Spleen (tissue), 11 donors: ENCODE measurements around the gene SPI1. TPM values are rescaled to one million over a fixed set of nuclear protein-coding genes. Genes with fewer than 3 reads are reported as not detected.

Source experiments
- DNase-seq: peaks from one replicate; pipeline ENCODE4 v3.0.0-alpha.2; 2020
- H3K27ac ChIP-seq, 8 donors: fragments of 200-600 bp; sonication (generic) in 7 of 8; 1 replicate in 4 of 8; 2 replicates in 4 of 8; pipeline versions ENCODE4 v1.5.0 to v1.8.0; 2016 to 2021; ENCODE audit warnings: inconsistent platforms in 4 of 8, mild to moderate bottlenecking in 4 of 8, moderate library complexity in 1 of 8
- H3K27me3 ChIP-seq, 7 donors: fragments of 200-600 bp; sonication (generic) in 6 of 7; replicated peaks in 1 of 7; 1 replicate in 4 of 7; 2 replicates in 3 of 7; pipeline versions ENCODE4 v1.5.0 to v1.8.0; 2016 to 2021; ENCODE audit warnings: inconsistent platforms in 3 of 7, mild to moderate bottlenecking in 1 of 7
- H3K36me3 ChIP-seq, 6 donors: fragments of 200-600 bp; sonication (generic) in 5 of 6; 1 replicate in 4 of 6; 2 replicates in 2 of 6; pipeline versions ENCODE4 v1.5.0 to v1.8.0; 2016 to 2021; ENCODE audit warnings: inconsistent platforms in 2 of 6
- H3K4me1 ChIP-seq, 6 donors: fragments of 200-600 bp; sonication (generic) in 5 of 6; 1 replicate in 3 of 6; 2 replicates in 3 of 6; pipeline versions ENCODE4 v1.5.0 to v1.8.0; 2016 to 2021; ENCODE audit warnings: inconsistent platforms in 3 of 6
- H3K4me3 ChIP-seq, 8 donors: fragments of 200-600 bp; sonication (generic) in 7 of 8; 1 replicate in 4 of 8; 2 replicates in 4 of 8; pipeline versions ENCODE4 v1.5.0 to v1.8.0; 2016 to 2021; ENCODE audit warnings: inconsistent platforms in 4 of 8, mild to moderate bottlenecking in 4 of 8, moderate library complexity in 2 of 8
- H3K9me3 ChIP-seq, 8 donors: fragments of 200-600 bp; sonication (generic) in 7 of 8; 1 replicate in 4 of 8; 2 replicates in 4 of 8; pipeline versions ENCODE4 v1.5.0 to v1.8.0; 2016 to 2021; ENCODE audit warnings: inconsistent platforms in 4 of 8
- POLR2A ChIP-seq, 3 donors: fragments of 450-650 bp; IDR thresholded peaks; one replicate each; pipeline ENCODE4 v1.5.1; 2017; ENCODE audit warnings: antibody characterized with exemption in 3 of 3, mild to moderate bottlenecking in 1 of 3
- POLR2AphosphoS5 ChIP-seq, 3 donors: sonication (generic); formaldehyde crosslinking; IDR thresholded peaks; one replicate each; pipeline ENCODE4 v1.5.1; 2017; ENCODE audit warnings: antibody characterized with exemption in 3 of 3
- WGBS, 5 donors: extraction: QIAGEN DNeasy Blood & Tissue Kit in 3 of 5; methylation state at CpG; one replicate each; pipeline versions ENCODE4 v1.1.5 to v1.1.7; 2013 to 2018; 5-methylcytosine and 5-hydroxymethylcytosine counted together
- intact Hi-C: fragments of 100-400 bp; cut with DNase I; formaldehyde crosslinking; loops from one replicate; pipeline ENCODE4 v1.15.0; 2023; ENCODE audit warnings: low total_unique reads
- polyA plus RNA-seq, 3 donors: library from polyadenylated mRNA; stranded (reverse); fragments of 200-250 nt; gene quantifications; one replicate each; pipeline ENCODE4 v1.2.1, GENCODE V29; 2013
- total RNA-seq, 7 donors: library from RNA; depleted of rRNA in 3 of 7; stranded (reverse); fragments of >200 nt in 3 of 7; fragmentation: NEBNext Ultra II Directional in 4 of 7; extraction: Animal tissue kit (Norgen Biotek cat#: 25700) in 4 of 7; gene quantifications; one replicate each; pipeline versions ENCODE4 v1.1.0 to v1.2.1, GENCODE V29; 2016 to 2021
- TF ChIP-seq, protein P1 (sequence below), 11 experiments: fragments of 200-600 bp in 7 of 11; fragments of 450-650 bp in 4 of 11; sonication (generic) in 4 of 11; IDR thresholded peaks in 8 of 11; conservative IDR thresholded peaks in 3 of 11; 1 replicate in 7 of 11; 2 replicates in 4 of 11; pipeline versions ENCODE4 v1.4.0 to v1.8.0; 2016 to 2021; ENCODE audit warnings: antibody characterized with exemption in 11 of 11, inconsistent platforms in 4 of 11, mild to moderate bottlenecking in 1 of 11
- donor health status: healthy with polysubstance abuse.
- donor health status: DM: no; HTN: no; CAD: no; lungs with moderate emphysema.
- donor health status: DM: no; HTN: no; CAD: no.
- donor health status: Bipolar disorder and iron deficiency.
- donor health status: healthy.
- donor health status: DM: no; HTN: no; CAD: no.
- donor health status: DM: yes; HTN: yes; CAD: no.

The SPI1 gene
- total and polyA plus RNA-seq, 10 donors: 84.2 to 366 (median 168) TPM

DNA sequence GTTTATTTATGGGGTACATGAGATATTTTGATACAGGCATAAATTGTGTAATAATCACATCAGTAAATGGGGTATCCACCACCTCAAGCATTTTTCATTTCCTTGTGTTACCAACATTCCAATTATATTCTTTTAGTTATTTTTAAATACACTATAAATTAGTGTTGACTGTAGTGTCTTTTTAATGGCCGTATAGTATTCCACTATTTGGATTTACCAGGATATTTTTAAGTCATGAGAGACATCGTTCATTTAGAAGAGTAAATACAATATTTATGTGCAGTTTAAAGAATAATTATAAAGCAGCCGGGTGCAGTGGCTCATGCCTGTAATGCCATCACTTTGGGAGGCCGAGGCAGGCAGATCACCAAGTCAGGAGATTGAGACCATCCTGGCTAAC, 6.2 kb upstream of the SPI1 start:
- 94 to 99% (median 97%) methylated on average over 4 of the region's 4 CpGs for WGBS, 5 donors
- intact Hi-C loops: no loop called here
- H3K4me3 ChIP-seq: no peak overlapping the region
- peaks cover 0 to 22% (median 0%) of the 10 kb centered on the region in 6 donors for H3K36me3 ChIP-seq
- no peak for TF ChIP-seq POLR2AphosphoS5 (IDR thresholded peaks at IDR 0.05)
- TF ChIP-seq, protein P1, sequence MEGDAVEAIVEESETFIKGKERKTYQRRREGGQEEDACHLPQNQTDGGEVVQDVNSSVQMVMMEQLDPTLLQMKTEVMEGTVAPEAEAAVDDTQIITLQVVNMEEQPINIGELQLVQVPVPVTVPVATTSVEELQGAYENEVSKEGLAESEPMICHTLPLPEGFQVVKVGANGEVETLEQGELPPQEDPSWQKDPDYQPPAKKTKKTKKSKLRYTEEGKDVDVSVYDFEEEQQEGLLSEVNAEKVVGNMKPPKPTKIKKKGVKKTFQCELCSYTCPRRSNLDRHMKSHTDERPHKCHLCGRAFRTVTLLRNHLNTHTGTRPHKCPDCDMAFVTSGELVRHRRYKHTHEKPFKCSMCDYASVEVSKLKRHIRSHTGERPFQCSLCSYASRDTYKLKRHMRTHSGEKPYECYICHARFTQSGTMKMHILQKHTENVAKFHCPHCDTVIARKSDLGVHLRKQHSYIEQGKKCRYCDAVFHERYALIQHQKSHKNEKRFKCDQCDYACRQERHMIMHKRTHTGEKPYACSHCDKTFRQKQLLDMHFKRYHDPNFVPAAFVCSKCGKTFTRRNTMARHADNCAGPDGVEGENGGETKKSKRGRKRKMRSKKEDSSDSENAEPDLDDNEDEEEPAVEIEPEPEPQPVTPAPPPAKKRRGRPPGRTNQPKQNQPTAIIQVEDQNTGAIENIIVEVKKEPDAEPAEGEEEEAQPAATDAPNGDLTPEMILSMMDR (IDR thresholded peaks at IDR 0.05 in 8 of 11, conservative IDR thresholded peaks at IDR 0.05 in 3 of 11): no peak
- no peak for TF ChIP-seq POLR2A (IDR thresholded peaks at IDR 0.05)
- no peaks in the 10 kb centered on the region for H3K9me3 ChIP-seq
- H3K27me3 ChIP-seq: no peaks in the 10 kb centered on the region
- DNase-seq: peak; percentile 18
- H3K4me1 ChIP-seq: peaks cover 3 to 51% (median 28%) of the 10 kb centered on the region in 6 donors
- no peak overlapping the region for H3K27ac ChIP-seq

DNA sequence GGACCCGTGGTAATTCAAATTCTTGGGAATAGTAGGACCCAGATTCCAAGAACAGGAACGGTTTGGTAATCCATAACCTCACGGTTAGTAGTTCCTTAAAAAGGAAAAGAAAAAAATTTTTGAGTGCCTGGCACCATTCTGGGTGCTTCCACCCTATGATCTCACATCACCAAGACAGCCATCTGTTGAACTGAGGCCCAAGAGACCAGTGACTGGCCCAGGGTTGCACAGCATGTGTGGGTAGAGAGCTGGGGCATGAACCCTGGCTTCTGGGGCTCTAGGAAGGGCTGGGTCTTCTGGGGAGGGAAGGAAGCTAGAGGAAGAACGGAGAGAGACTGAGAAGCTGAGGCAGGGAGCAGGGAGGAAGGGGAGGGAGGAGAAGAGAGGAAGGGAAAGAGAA, 4.7 kb upstream of the SPI1 start:
- no peaks in the 10 kb centered on the region for H3K9me3 ChIP-seq
- no peaks in the 10 kb centered on the region for H3K27me3 ChIP-seq
- 44 to 72% (median 62%) methylated on average over 4 of the region's 4 CpGs for WGBS, 5 donors
- TF ChIP-seq POLR2A (IDR thresholded peaks at IDR 0.05): no peak
- TF ChIP-seq, protein P1 (IDR thresholded peaks at IDR 0.05 in 8 of 11, conservative IDR thresholded peaks at IDR 0.05 in 3 of 11): no peak
- no peak for TF ChIP-seq POLR2AphosphoS5 (IDR thresholded peaks at IDR 0.05)
- peak; percentile 35 for DNase-seq
- H3K27ac ChIP-seq: peak overlapping the region in 4 of 8 donors; percentile 13 to 65 (median 42)
- H3K4me1 ChIP-seq: peaks cover 0 to 46% (median 18%) of the 10 kb centered on the region in 6 donors
- no peak overlapping the region for H3K4me3 ChIP-seq
- peaks cover 0 to 22% (median 0%) of the 10 kb centered on the region in 6 donors for H3K36me3 ChIP-seq
- intact Hi-C loops: no loop called here

DNA sequence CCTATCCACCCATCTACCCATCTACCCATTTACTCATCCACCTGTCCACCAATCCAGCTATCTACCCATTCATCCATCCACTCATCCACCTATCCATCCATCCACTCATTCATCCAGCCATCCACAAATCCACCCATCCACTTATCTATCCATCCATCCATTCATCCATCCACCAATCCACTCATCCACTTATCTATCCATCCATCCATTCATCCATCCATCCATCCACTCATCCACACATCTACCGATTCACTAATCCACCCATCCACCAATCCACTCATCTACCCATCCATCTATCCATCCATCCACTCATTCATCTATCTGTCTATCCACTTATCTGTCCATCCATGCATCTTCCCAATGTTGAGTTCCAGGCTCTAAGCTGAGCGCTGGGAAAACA, 1.7 kb upstream of the SPI1 start:
- Histone ChIP-seq H3K9me3 (no peaks in the 10 kb centered on the region), H3K27ac (peak overlapping the region in 2 of 8 donors; percentile 33 to 48), H3K4me3 (no peak overlapping the region), H3K27me3 (no peaks in the 10 kb centered on the region), H3K4me1 (peaks cover 0 to 49% (median 23%) of the 10 kb centered on the region in 6 donors), H3K36me3 (peaks cover 0 to 34% (median 2%) of the 10 kb centered on the region in 6 donors)
- intact Hi-C loops: no loop called here
- no peak for DNase-seq
- 92 to 98% (median 97%) methylated on average over 2 of the region's 2 CpGs for WGBS, 5 donors
- TF ChIP-seq, protein P1 (IDR thresholded peaks at IDR 0.05 in 8 of 11, conservative IDR thresholded peaks at IDR 0.05 in 3 of 11): no peak
- TF ChIP-seq POLR2AphosphoS5 (IDR thresholded peaks at IDR 0.05): no peak
- TF ChIP-seq POLR2A (IDR thresholded peaks at IDR 0.05): no peak

DNA sequence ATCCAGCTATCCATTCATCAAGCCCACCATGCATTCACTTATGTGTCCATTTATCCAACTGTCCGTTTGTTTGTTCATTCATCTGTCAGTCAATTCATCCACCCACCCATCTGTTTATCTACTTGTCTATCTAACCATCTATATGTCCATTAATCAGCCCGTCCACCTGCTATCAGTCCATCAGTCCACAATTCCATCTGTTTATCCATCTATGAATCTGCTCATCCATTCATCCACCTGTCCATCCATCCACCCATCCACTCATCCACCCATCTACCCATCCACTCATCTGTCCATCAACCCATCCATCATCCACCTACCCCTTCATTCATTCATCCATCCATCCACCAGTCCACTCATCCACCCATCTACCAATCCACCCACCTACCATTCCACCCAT, 970 bp upstream of the SPI1 start:
- H3K27ac ChIP-seq: peak overlapping the region in 7 of 8 donors; percentile 83 to 98 (median 97)
- WGBS, 5 donors: 89 to 98% (median 95%) methylated on average over 2 of the region's 2 CpGs

More for the DNA sequence above, 970 bp upstream of the SPI1 start:
- TF ChIP-seq POLR2A (IDR thresholded peaks at IDR 0.05): no peak
- TF ChIP-seq POLR2AphosphoS5 (IDR thresholded peaks at IDR 0.05): no peak
- TF ChIP-seq, protein P1 (IDR thresholded peaks at IDR 0.05 in 8 of 11, conservative IDR thresholded peaks at IDR 0.05 in 3 of 11): no peak
- intact Hi-C loops: no loop called here
- Histone ChIP-seq H3K27me3 (no peaks in the 10 kb centered on the region), H3K4me1 (peaks cover 2 to 57% (median 30%) of the 10 kb centered on the region in 6 donors), H3K4me3 (no peak overlapping the region), H3K36me3 (peaks cover 0 to 42% (median 4%) of the 10 kb centered on the region in 6 donors), H3K9me3 (no peaks in the 10 kb centered on the region)
- DNase-seq: no peak
